Hepatocyte (in vitro differentiated cells): ENCODE measurements around the gene GLYATL3.

ENCODE experiments used
- CTCF ChIP-seq: fragments of 200-600 bp; sonication (generic); IDR thresholded peaks from 2 replicates; pipeline ENCODE4 v1.5.1; 2016; ENCODE audit warnings: antibody characterized with exemption, mild to moderate bottlenecking; ENCODE audit not compliant: poor library complexity
- EZH2 ChIP-seq: fragments of 200-600 bp; sonication (generic); IDR thresholded peaks from 2 replicates; pipeline ENCODE4 v1.6.1; 2016; ENCODE audit warnings: antibody characterized with exemption, mild to moderate bottlenecking, borderline replicate concordance

DNA sequence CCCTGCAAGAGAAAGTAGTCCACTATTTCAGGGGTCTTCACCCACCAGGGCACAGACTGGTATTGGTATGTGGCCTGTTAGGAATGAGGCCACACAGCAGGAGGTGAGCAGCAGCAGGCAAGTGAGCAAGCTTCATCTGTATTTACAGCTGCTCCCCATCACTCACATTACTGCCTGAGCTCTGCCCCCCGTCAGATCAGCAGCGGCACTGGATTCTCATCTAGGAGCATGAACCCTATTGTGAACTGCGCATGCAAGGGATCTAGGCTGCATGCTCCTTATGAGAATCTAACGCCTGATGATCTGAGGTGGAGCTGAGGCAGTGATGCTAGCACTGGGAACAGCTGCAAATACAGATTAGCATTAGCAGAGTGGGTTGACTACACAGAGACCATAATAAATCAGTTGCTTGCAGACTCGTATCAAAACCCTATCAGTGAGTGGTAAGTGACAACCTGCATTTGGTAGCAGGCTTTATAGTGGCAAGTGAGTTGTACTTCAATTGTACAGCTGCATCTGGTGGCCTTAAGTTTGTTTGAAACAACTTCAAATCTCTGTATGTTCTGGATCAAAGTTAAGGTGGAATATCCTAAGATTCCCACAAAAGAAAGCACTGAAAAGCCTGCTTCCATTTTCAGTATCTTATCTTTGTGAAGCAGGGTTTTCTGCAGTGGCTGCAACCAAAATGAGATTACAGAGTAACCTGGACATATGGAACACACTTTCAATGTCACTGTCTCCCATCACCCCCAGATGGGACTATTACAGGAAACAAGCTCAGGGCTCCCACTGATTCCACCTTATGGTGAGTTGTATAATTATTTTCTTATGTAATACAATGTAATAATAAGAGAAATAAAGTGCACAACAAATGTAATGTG lies 63.5 kb downstream of the GLYATL3 start:
- TF ChIP-seq EZH2 = no peak
- no peak for TF ChIP-seq CTCF
